Stimulated activated CD4-positive, alpha-beta T cell treated with anti-CD3 and anti-CD28 coated beads, Interleukin-12 subunit alpha, Interleukin-12 subunit beta, amount 100 ng/mL, for 4 hours (primary cell): ENCODE results near the gene KRT76.

ENCODE experiments used
- DNase-seq: peaks from one replicate; pipeline ENCODE4 v3.0.0-alpha.2; 2020

KRT76 gene

DNA sequence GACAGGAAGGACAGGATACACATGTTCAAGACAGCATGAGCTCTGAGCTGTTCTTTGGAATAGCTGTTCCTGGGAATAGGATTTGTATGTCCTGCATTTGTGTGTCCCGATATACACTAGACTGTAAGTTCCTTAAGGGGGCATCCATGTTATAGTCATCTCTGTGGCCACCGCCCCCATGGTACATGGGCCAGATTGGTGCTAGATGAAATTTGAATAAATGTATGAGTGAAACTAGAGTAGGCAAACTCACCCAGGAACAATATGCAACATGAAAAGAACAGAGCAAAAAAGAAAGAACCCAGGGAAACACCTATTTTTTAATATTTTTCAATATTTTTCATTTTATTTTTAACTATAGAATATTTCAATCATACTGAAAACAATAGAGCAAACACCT lies 48.8 kb downstream of the KRT76 start:
- DNase-seq: no peak

DNA sequence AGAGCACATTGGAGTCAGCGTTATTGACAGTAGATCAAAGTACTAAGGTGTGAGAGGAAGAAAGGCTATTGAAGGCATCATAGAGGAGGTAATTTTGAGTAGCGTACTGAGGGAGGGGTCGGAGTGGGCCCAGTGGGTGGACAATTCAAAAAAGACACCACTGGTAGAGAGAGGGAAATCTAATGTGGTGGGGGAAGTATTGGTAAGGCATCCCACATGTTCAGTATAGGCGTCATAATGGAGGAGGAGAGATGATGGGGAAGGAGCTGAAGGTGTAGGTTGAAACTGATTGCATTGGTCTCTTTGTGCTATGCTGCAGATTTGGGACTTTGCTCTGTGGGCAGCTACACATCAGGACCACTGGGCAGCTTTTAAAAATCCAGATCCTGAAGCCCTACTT lies 50.1 kb downstream of the KRT76 start:
- no peak for DNase-seq

DNA sequence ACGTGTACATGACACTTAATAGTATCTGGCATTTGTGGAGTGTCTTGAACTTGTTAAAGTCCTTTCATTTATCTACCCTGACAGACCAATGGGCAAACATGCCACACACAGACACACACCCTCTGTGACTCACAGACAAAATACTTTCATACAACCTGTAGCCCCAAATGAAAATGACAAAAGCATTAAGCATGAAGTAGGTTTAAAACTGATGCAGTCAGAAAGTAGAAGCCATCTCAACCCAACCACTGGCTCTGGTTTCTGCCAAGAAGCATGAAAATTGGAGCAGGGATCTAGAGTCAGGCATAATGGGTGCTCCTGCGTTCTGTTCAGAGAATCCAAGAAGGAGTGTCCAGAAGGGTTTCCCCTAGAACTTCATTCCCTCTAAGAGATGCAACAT lies 50.7 kb downstream of the KRT76 start:
- no peak for DNase-seq

DNA sequence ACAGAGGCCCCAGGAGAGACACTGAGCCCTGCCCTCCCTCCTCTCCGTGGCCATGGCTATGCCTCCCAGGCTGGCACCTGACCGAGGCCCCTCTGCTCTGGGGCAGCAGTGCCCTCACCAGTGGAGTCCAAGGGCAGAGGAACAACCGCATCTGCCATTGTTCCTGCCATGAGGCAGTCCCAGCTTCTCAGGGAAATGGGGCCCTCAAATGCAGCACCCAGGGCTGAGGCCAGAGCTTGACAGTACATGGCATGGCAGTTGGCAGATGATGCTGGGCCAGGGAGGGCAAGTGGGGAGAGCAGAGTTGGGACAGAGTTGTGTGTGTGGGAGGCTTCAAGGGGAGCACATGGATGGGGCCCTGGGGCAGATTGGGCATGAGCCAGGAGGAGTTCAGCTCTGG lies 52.8 kb downstream of the KRT76 start:
- DNase-seq: no peak

DNA sequence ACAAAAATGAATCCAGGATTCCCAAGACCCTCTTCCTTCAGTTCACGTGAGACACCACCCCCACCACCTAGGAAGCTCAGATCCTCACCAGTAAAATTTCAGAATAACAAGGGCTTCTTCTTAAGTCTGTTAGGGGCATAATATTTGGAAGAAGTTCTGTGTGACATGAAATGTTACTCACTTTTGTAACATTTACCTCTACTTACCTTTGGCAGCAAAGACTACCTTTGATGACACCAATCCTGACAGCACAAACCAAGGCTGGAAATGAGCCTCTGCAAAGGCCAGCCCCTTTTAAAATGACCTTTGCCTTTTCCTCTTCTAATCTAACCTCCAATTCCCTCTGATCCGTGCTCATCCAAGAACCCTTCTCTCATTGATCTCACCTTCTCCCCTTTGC lies 54.5 kb downstream of the KRT76 start:
- no peak for DNase-seq

DNA sequence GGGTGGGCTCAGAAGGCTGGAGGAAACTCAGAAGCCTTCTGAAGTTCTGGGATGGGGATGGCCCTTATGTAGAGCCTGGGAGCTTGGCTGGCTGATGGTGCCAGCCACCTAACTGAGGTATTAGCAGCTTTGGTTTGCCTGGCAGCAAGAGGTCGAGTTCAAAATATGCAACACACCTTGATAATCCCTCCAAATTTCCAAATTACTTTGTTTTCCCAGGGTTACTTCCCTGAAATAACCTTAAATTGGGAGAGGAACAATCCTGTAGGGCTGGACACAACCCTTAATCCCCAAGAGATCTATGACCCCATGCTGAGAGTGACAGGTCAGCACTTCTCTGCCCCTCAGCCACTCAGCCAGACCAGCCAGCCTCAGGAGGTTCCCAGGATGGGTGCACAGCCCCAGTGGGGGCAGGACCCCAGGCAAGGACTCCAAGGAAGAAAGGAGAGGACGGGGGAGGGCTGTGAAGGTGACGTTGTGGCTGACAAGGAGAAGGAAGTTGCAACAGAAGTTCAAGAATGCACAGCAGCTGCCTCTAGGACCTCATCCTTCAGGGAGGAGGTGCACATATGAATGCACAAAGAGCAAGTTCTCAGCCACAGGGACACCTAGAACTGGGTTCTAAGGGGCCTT lies 55.2 kb downstream of the KRT76 start:
- no peak for DNase-seq

DNA sequence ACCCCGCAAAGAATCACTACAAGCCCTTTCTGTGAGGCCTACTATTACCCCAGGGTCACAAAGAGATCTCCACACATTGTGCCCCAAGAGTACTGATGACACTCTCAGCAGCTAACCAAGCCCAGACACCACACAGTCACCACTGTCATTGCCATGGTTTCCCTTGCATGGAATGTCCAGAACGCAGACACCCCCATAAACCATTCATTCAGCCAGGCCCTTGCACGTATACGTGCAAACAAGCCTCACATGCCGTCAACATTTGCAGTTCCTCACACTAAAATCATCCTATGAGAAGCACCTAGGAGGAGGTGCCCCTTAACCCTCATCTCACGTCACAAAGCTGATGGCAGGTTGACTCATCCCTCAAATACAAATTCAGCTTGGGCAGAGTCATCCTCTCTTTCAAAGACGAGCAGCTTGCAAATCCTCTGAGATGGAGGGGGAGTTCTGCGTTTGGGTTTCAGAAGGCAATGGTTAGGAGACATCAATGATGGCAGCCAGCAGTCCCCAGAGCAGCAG lies 56.7 kb downstream of the KRT76 start:
- DNase-seq: no peak
